SHP77 (cell line): ENCODE data around the gene NSUN5.
"Not testable (repeated sequence)": the region's sequence is repeated elsewhere in the genome, so short reads cannot be mapped to it uniquely, and the experiment has no call there.

Source experiments
- DNase-seq, 2 experiments: peaks; one replicate each; lab custom pipeline; 2025; lab: John Stamatoyannopoulos, UW

NSUN5 gene

GRCh38 chr7:73308665-73309214 lies at the start of gene NSUN5:
Gene NSUN5, minus strand, starts transcription at chr7:73308826. Its CDS starts 36 bp downstream, at chr7:73308790.
- peak; percentile 73 to 85 for DNase-seq

GRCh38 chr7:73356159-73356558 lies 47.5 kb upstream of the NSUN5 start:
- DNase-seq: no peak

DNA sequence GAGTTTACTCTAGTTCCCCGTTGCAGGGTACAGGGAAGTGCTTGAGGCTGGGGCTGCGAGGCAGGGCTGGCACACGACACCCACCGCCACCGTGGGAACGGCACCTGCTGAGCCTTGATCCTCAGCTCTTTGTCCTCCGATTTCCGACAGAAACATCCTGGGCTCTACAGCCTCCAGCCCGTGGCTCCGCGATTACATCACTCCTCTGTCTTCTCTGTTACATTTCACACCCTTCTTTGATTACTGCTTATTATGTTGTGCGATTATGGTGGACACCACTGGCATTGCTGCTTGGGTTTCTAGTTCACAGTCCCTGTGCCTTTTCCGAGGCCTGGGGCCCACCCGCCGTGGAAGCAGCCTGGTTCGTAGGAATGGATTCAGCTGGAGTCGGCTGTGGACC lies 46.2 kb upstream of the NSUN5 start:
- DNase-seq: no peak

DNA sequence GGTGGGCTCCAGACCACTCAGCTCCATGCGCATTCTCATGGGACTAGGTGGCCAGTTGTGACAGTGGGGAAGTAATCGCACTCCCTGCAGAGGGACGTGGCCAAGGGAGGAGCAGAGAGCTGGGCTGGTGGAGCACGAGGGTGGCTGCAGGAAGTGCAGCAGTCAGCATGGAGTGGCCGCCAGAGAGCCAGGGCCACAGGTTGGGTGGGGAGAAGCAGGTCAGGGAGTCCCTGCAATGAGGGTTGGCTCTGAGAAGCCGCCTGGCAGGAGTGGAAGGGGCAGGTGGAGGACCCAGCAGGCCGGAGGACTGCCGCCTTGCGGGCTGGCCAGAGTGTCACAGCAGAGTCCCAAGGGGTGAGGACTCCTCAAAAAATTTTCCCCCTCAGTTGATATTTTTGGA lies 45.6 kb upstream of the NSUN5 start:
- no peak for DNase-seq

- DNase-seq: no peak
Observed at GRCh38 chr7:73353243-73353642, 44.6 kb upstream of the NSUN5 start.

DNA sequence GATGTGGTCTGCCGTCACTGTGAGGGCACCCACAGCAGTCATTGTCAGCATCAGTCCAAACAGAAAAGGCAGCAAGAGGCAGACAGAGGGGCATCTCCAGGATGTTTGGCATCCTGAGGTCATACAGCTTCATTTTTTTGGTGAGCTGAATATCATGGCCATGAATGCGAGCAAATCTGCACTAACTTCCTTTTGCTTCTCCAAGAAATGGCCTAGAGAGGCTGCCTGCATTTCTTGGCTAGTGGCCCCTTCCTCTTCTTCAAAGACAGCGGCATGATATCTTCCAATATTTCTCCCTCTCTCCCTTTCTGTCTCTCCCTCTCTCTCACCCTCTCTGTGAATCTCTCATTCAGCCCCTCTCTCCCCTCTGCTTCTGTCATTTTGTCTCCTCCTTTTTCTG lies 44.2 kb upstream of the NSUN5 start:
- no peak for DNase-seq

DNA sequence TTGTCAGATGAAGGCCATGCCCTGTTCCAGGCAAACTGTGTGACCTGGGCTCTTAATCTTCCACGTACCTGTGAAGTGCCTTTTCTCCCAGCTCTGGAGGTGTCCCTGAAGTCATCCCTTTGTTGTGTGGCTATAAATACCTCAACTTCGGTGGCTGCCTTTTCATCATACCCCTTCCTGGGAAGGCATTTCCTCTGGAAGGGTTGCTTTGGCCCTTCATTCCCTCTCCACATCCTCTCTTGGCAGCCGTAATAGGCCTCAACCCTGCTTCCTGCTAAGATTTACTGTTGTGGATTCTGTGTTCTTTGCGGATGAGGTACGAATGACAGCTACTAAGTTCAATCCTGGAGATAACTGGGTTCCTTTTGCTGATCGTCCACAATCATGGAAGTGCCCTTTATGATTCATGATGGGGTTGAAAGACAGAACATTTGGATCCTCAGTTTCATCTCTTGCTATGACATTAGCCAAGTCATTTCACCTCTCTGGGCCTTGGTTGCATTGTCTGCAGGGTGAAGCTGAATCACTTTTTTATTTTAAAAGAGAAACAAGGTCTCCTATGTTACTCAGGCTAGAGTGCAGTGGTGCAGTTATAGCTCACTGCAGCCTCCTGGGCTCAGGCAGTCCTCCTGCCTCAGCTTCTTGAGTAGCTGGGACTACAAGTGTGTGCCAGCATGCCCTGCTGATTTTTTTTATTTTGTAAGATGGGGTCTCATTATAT lies 43.0 kb upstream of the NSUN5 start:
- no peak for DNase-seq

- no peak for DNase-seq
Observed at GRCh38 chr7:73350306-73351068, 41.9 kb upstream of the NSUN5 start.

DNA sequence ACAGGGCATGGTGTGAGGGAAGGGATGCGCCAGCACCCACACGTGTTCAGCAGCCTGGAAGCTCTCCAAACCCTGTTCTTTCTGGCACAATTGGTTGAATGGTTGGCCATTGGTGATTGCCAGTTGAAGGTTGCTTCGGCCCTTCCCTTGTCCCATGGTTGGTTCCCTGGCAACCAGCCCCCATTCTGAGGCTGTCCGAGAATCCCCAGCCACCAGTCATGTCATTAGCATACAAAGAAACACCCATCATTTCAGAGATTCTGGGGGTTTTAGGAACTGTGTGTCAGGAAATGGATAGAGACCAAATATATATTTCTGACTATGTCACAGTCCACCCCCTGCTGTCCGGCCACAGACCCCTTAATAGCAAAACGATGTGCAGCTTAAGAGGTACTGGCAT lies 41.1 kb upstream of the NSUN5 start:
- no peak for DNase-seq

DNA sequence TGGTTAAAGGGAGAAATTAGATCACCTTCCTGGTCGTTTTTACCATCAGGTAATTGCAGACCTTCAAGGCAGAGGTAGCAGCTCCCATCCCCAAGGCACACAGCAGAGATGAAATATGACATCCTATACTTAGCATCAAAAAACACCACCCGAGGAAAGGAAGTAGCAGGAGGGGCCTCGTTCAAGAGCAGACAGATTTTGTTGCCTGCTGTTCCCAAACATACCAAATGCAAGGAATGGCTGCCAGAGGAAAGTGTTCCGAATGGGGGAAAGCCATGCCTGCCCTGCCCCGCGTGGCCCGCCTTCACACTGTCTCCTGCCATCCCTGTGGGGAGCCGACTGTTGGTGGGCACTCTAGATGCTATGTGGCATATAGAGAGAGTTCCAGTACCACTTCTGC lies 37.3 kb upstream of the NSUN5 start:
- DNase-seq: no peak

GRCh38 chr7:73345538-73345937 lies 36.9 kb upstream of the NSUN5 start:
- no peak for DNase-seq

- no peak for DNase-seq
Observed at GRCh38 chr7:73343671-73344380, 35.2 kb upstream of the NSUN5 start.

- DNase-seq: no peak
Observed at GRCh38 chr7:73342645-73343044, 34.0 kb upstream of the NSUN5 start.

GRCh38 chr7:73341877-73342276 lies 33.3 kb upstream of the NSUN5 start:
- DNase-seq: no peak

GRCh38 chr7:73340514-73340913 lies 31.9 kb upstream of the NSUN5 start:
- no peak for DNase-seq

GRCh38 chr7:73338321-73338720 lies 29.7 kb upstream of the NSUN5 start:
- no peak for DNase-seq

DNA sequence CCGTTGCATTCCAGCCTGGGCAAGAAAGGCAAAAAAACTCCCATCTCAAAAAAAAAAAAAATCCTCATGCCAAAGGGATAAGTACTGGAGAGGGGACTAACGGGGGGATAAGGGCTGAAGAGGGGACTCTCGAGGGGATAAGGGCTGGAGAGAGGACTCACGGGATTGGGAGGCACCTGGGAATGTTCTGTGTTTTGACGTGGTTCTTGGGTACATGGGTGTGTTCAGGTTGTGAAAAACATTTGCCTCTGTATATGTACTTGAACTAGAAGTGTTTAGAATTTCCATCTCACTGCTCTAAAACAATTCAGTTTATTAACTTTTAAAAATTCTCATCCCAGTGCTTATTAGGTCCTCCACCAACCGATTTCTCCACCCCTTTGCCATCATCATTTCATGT lies 23.8 kb upstream of the NSUN5 start:
- DNase-seq: no peak

- no peak for DNase-seq
Observed at GRCh38 chr7:73330772-73331171, 22.1 kb upstream of the NSUN5 start.

- DNase-seq: no peak
Observed at GRCh38 chr7:73329861-73330581, 21.4 kb upstream of the NSUN5 start.

- no peak for DNase-seq
Observed at GRCh38 chr7:73328696-73329095, 20.1 kb upstream of the NSUN5 start.

DNA sequence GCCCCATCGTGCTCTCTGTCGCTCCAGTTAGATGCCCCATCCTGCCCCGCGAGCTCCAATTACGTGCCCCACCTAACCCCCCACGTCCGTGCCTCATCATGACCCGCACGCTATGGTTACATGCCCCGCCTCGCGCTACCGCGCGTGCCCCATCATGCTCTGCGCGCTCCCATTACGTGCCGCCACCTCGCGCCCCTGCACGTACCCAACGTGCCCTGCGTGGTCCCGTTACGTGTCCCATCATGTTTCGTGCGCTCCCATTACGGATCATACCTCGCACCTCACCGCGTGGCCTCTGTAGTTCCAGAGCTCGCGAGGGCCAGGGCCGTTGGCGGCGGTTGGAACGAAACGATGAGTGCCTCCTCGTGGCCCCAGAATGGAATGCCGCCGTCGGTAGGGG lies 19.3 kb upstream of the NSUN5 start, which contains the start of the genes FKBP6 and TRIM50:
Gene FKBP6, plus strand, starts transcription at position 240 of the 400 bp plus-strand sequence. CDS start 268 bp downstream, outside the sequence.
Gene TRIM50, minus strand, starts transcription at position 161 of the 400 bp plus-strand sequence. CDS start 3,295 bp downstream, outside the sequence.
- DNase-seq: not testable (repeated sequence)

DNA sequence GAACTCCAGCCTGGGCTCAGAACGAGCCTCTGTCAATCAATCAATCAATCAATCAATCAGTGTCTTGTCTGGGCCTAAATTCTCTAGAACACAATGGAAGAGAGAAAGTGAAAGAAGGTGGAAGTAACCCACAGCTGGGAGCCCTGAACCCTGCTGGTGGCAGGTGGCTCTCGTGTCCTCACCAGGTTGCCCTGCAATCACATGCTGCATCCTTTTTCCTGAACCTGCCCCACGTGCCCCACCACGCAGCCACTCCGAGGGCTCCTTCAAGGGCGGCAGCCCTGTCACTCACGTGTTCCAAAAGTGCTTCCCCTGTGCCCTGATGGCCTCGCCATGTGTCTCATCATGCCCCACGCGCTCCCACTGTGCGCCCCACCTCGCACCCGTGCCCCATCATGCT lies 18.8 kb upstream of the NSUN5 start:
- not testable (repeated sequence) for DNase-seq
